NCI-H748 (cell line): Measurements from ENCODE around the gene HK3.

ENCODE experiments used
- DNase-seq: peaks from one replicate; lab custom pipeline; 2025; ENCODE audit not compliant: unreplicated experiment; lab: John Stamatoyannopoulos, UW

The HK3 gene, protein sequence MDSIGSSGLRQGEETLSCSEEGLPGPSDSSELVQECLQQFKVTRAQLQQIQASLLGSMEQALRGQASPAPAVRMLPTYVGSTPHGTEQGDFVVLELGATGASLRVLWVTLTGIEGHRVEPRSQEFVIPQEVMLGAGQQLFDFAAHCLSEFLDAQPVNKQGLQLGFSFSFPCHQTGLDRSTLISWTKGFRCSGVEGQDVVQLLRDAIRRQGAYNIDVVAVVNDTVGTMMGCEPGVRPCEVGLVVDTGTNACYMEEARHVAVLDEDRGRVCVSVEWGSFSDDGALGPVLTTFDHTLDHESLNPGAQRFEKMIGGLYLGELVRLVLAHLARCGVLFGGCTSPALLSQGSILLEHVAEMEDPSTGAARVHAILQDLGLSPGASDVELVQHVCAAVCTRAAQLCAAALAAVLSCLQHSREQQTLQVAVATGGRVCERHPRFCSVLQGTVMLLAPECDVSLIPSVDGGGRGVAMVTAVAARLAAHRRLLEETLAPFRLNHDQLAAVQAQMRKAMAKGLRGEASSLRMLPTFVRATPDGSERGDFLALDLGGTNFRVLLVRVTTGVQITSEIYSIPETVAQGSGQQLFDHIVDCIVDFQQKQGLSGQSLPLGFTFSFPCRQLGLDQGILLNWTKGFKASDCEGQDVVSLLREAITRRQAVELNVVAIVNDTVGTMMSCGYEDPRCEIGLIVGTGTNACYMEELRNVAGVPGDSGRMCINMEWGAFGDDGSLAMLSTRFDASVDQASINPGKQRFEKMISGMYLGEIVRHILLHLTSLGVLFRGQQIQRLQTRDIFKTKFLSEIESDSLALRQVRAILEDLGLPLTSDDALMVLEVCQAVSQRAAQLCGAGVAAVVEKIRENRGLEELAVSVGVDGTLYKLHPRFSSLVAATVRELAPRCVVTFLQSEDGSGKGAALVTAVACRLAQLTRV

DNA sequence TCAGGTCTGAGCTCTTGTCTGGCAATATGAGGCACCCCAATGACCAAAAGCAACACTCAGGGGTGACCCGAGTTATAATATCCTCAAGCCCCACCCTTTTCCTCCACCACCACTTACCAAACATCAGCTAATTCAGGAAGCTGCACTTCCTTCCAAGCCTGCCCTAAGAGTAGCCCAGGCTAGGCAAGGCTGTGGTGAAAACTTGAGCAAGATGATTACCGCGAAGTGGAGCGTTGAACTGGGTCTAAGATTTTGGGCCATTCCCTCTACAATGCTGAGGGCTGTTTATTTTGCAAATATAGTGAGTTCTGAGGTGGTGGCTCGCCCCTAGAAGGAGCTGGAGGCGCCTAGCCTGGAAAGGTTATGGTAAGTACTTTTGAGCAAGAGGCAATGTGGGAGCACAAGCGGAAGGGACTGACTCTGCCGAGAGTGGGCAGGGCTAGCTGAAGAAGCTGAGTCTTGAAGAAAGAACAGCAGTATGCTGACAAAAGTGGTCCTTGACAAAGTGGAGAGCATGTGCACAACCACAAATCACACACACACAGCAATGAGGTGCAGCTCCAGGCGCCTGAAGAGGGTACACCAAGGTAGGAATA lies at the start of gene HK3:
Gene HK3, minus strand, starts transcription at position 51 of the 596 bp plus-strand sequence. CDS start 3,187 bp downstream, outside the sequence.
- no peak for DNase-seq

DNA sequence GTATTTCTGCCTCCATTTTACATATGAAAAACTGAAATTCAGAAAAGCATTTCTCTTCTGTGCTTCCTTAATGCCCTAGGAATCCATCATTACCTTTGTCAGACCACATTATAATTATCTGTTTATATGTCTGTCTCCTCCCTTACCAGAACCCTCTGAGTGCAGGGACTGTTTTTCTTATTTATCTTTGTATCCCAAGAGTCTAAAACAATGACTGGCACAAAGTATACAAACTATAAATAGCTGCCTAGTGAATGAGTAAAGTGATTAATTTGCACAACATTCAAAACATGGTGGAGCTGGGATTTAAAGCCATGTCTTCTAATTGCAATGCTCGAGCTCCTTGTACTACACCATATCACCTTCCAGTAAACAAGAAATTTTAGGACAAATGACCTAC lies 49.3 kb upstream of the HK3 start:
- no peak for DNase-seq

DNA sequence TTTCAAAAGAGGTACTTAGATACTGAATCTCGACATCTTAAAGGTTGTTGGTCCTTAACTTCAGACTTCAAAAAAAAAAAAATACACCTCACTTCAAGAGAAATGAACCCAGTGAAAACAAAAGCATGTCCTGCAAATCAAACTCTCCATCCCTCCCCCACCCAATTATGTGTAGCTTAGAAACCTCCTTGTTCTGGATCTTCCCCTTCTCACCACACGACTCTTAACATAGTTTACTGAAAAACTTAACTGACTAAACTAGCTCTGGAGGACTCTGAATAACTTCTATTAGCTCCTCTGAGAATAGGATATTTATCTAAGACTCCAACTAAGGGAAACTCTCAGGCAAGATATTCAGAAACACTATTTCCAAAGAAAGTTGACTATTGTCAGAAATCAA lies 48.7 kb upstream of the HK3 start:
- no peak for DNase-seq

DNA sequence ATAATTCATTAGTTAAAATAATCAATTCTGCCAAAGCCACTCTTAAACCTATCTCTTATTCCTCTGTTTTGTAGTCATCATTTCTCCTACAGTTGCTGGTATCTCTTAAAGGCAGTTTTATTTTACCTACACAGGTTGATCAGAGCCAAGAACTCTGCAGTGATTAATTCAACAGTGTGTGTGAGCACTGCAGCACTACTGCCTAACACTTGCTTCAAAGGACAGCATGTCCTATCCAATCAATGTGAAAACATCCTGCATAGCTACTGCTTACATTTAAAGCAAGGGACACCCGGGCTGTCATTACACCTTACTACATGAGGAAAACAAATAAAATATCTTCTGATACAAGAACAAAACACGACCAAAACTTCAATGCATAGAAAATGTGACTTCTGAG lies 45.1 kb upstream of the HK3 start:
- no peak for DNase-seq

DNA sequence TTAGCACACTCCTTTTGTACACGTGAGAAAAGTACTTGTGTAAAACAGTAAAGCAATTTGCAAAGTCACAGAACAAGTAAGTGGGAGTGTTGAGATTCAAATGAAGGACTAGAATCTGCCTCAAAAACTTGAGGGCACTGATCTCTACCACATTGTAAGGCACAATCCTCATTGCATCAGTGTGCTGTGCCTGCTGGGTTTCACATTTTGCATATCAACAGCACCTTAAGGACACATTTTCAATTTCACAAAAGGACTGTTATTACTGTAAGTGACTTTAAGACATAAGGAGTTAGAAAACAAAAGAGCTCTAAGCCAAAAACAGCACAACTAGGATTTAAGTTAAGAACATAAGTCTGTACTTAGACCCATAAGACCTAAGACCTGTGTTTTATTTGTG lies 44.7 kb upstream of the HK3 start:
- no peak for DNase-seq

DNA sequence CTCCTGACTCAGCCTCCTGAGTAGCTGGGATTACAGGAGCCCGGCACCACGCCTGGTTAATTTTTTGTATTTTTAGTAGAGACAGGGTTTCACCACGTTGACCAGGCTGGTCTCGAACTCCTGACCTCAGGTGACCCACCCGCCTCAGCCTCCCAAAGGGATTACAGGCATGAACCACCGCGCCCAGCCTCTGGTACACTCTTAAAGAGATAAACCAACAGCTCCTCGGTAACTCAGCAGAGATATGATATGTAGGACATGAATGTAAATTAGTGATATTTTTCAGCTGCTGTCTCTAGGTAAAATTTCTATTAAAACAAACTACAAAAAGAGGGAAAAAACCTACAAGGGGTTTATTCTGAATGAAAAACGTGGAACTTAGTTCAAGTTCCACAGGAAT lies 42.8 kb upstream of the HK3 start:
- DNase-seq = no peak

DNA sequence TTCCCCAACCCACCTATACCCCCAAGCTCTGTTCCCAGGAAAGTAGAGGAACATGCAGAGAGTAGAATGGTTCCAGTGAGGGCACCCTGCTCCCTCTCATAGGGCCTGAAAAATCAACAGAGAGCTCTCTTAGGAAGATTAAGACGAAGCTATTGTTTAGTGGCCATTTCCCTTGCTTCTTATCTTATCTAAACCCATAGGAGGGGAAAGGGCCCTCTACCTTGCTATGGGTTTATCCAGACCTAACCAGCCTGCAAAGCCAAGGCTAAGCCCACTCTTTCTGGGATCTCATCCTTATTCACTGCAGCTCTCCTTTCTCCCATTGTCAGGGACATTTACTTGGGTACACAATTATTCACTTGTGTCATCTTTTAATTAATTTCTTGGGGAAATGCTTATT lies 39.3 kb upstream of the HK3 start:
- DNase-seq = no peak

DNA sequence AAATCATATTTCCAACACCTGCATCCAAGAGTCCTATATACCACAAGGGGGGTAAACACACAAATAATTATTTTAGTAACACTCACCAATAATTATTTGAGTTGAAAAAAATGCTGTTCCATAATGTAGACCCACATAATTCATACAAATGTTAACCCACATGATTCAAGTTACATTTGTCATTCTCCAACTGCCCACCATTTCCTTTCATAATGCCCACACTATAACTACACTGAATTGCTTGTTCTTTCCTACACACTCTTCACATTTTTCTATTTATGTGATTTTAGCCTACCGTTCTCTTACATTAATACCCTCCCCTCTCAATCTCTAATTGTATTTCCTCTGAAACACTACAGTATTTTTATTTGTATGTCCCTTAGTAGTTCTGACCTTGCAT lies 35.9 kb upstream of the HK3 start:
- DNase-seq = no peak

DNA sequence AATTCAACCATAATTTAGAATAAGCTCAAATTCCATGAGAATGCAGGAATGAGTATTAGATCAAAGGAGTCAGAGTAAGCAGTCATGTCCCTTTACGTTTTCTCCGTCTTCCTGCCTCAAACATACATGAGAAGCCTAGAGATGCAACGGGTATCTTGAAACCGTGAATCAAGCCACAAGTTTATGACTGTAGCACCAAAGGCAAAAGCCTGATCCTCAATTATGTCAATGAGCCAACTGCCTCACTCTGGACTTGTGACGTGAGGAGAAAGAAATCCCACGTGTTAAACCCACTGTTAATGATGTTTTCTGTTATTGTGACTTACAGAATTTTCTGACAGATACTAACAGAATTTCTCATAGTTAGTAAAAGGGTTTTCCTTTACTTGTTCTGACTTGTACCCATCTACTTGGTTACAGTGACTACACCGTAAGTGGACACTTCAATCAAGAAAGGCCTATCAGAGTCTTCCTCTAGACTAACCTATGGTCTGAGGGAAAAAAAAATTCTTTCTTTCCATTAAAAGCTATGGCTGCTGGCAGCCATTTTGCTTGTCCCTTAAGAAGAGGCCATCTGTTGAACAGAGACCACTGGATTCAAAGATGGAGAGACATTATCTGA lies 35.3 kb upstream of the HK3 start:
- no peak for DNase-seq

DNA sequence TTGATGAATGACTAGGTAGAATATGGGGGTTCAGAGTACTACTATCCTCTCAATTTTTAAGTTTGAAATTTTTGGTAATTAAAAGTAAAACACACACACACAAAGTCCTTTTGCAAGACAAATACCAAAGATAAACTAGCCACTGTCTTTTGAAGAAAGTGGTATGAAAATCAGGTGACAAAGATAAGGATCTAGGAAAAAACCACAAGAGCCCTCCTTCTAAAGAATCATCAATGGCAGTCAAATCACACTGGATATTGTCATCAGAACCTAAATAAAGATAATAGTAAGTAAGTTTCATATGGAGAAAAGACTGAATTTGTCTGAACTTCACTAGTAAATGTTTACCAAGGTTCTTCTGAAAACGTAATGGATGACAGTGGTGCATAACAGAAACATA lies 30.5 kb upstream of the HK3 start:
- no peak for DNase-seq

DNA sequence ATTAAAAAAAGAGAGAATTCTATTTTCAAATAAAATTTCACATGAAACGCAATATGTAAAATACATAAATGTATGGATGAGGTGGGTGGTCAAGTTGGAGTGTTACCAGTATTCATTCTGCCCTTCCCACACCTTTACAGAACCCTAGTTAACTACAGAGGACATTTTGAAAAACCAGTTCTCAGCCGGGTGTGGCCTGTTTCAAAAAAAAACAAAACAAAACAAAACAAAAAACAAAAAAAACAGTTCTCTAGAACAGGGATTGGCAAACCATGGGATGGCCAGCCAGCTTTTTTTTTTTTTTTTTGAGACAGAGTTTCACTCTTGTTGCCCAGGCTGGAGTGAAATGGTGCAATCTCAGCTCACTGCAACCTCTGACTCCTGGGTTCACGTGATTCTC lies 28.4 kb upstream of the HK3 start:
- DNase-seq = no peak

DNA sequence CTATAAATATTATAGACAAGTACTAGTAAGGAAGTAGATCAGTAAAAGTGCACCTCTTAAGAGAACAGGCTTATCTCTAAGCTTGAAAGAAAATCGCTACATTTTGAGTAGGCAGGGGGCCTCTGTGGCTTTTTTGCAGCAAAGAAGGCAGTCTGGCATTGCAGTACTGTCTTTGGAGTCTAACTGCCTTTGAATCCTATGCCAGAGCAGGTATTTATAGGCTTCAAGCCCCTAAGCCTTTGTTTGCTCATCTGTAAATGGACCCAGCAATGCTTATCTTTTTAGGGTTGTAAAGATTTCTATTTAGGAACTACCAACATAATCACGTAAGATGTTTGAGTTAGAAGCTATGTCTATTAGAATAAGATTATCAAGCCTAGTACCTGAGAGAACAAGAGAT lies 23.7 kb upstream of the HK3 start:
- DNase-seq = no peak

DNA sequence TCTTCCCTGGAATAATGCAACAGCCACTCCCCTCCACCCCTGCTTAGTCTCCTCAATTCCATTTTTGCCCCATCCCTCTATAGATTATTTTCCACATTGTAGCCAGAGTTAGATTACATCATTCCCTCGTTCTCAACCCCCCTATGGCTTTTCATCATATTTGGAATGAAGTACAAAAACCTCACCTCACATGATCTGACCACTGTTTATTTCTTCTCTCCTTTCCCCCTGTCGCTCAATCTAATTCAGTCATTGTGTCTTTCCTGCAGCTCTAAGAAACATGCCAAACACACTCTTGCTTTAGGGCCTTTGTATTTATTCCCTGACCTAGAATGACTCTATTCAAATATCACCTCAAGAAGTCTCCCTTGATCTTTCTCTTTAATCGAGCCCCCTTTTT lies 22.6 kb upstream of the HK3 start:
- no peak for DNase-seq

DNA sequence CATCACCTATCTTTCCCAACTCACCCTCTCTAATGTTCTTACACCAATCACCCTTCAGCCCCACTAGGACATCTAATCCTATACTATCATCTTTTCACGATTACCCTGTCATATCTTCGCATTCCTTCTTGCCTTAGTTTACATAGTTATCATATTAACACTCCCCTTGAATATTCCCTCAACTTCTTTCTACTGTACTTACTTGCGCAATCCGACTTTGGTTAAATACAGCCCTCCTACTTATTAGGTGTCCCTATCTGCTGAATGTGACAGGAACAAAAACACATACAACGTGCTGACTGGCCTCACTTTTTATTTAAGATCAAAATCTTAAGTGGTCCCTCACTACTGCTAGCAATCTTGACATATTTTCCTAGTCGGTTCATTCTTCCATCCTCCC lies 19.5 kb upstream of the HK3 start:
- DNase-seq = no peak

DNA sequence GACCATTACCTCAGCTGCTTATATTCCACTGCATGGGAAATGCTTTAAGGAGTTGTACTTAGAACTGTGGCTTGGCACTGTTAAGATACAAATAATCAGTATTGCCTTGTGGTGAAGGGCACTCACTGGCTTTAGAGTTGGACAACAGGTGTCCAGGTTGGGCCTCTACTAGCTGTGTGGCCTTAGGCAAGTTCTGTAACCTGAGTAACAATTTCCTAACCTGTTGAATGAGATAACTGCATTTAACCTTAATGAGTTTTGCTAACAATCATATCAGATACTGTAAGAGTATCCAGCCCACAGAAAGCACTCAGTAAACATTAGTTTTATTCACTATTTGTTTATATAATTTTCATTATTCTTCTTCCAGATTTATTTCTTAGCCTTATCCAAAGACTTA lies 17.2 kb upstream of the HK3 start:
- no peak for DNase-seq

DNA sequence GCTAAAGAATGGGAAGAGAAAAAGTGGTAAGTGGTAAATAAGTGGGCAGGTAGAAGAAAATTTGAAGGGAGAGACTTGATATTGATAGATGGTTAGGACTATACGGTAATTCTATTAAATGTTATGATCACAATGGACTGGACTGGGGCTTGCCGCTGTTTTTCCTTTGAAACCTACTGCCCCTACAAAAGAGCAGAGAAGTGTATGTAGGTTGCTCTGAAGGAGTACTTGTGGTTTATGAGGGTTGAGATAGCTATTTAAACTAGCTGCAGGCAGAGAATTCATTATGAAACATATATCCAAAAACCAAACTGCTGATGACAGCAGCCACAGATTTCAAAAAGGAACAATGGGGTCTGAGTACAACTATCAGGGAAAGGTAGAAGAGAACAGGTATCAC lies 16.8 kb upstream of the HK3 start:
- no peak for DNase-seq

DNA sequence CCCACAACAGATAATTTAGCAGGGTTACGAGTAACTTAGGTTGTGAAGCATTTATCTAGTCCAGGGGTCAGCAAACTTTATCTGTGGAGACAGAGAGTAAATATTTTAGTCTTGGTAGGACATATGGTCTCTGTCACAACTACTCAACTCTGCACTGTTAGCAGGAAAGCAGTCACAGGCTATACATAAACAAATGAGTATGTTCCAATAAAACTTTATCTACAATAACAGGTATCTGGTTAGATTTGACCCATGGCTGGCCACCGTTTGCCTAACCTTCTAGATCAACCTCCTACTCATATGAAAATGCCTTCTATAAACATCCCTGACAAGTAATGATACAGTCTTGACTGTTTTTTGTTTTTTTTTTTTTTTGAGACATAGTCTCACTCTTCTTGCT lies 13.0 kb upstream of the HK3 start:
- no peak for DNase-seq

DNA sequence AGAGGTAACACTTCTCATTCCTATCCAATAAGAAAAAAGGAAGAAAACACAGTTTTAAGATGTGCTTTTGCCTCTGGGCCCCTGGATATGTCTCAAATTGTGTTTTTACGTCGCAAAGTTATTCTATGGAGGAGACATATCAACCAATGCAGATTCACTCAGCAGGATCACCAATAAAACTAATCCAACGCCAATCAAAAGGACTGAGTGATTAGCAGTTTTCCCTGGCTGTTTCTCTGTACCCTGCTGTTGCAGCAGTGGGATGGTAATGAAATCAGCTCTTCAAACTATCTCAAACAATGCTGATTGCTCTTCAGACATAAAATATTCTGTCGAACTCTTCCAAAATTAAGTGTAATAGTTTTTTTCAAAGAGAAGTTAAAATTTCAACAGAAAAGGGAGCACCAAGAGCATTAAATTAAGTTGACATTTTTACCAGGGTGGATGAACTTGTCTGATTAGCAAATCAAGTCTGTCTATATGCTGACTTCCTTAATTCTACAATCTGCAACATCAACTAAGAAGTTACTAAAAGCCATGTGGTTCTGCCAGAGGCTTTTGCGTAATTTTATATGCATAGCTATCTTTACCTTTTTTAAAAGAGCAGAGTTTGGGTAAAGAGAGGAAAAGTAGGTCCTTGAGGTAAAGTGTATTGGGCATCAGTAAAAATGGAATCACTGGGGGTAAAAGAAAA lies 9.7 kb upstream of the HK3 start:
- no peak for DNase-seq

DNA sequence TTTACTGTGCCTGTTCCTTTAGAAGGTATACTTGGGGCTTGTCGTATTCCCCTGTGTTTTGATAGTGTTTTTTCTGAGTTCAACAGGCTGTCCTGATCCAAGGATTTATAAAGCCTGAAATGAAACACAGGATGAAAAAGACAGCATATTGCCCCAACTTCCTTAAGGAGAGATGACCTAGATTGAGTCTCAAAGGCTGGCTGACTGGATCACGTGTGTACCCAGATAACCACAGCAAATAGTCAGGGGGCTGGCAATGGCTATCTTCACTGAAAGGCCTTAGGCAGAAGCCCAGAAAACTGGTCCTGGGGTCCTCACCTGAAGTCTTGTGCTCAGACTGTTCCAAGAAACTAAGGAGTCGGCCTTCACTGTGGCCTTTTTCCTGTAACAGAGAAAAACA lies 7.7 kb upstream of the HK3 start:
- no peak for DNase-seq

DNA sequence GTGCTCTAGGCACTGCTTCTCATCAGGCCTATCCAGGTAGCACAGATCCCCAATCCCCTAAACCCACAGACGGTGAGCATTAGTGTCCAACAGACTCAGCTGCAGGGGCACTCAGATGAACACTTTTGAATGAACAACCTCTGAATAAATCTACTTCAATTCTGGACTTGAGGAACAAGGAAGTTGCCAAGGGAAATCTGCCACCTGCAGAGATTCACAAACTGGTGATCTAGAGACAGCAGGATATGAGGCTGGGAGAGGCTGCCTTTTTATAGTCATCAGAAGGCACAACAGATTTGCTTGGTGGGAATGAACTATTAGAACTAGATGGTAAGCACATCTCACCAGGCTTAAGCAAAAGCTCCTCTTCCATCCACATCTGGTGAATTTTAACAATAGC lies 7.0 kb upstream of the HK3 start:
- no peak for DNase-seq

DNA sequence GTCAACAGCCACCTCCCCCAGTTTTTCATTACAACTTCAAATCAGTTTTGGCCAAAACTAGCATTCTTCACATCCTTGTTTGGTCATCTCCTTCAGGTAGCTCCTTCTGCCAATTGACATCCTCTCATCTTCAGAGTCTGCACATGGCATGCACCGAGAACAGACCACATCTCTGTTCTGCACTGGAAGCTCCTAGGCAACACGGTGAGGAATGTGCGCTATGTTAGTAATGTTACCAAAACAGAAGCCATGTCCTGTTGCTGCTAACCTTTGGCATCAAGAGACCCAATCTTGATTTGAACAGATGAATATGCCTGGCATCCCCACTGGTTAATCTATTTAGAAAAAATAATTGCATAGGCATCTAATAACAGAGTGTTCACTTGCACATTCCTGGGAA lies 5.1 kb upstream of the HK3 start:
- DNase-seq = no peak
